ENCODE data around the gene TMC6. TPM values are rescaled to one million over a fixed set of nuclear protein-coding genes. Genes with fewer than 3 reads are reported as not detected.
"Not testable (repeated sequence)": the region's sequence is repeated elsewhere in the genome, so short reads cannot be mapped to it uniquely, and the experiment has no call there.

TMC6 gene
- total and polyA plus RNA-seq, 8 donors = 31.4 to 152 (median 42.8) TPM

GRCh38 chr17:78120537-78120936 lies 8.0 kb downstream of the TMC6 start:
- Histone ChIP-seq H3K36me3 (peaks cover 0 to 87% of the 10 kb centered on the region in 2 donors), H3K4me3 (no peak overlapping the region), H3K27me3 (no peaks in the 10 kb centered on the region), H3K27ac (no peak overlapping the region), H3K4me1 (peaks cover 0 to 56% of the 10 kb centered on the region in 2 donors), H3K9me3 (no peaks in the 10 kb centered on the region)
- TF ChIP-seq CTCF (IDR thresholded peaks at IDR 0.05) = no peak
- ATAC-seq (no peak), DNase-seq (no peak)
- intact Hi-C loops (cut with DNase I) = no loop called here

GRCh38 chr17:78118801-78119241 lies 9.7 kb downstream of the TMC6 start:
- TF ChIP-seq CTCF (IDR thresholded peaks at IDR 0.05) = no peak
- peaks cover 0 to 45% of the 10 kb centered on the region in 2 donors for H3K4me1 ChIP-seq
- intact Hi-C loops (cut with DNase I) = no loop called here
- H3K36me3 ChIP-seq = peaks cover 0 to 83% of the 10 kb centered on the region in 2 donors
- no peak overlapping the region for H3K27ac ChIP-seq
- no peaks in the 10 kb centered on the region for H3K9me3 ChIP-seq
- H3K27me3 ChIP-seq = no peaks in the 10 kb centered on the region
- no peak for ATAC-seq
- H3K4me3 ChIP-seq = no peak overlapping the region
- peak in 1 of 4 donors; percentile 60 for DNase-seq

- Histone ChIP-seq H3K27ac (peak overlapping the region in 1 of 2 donors; percentile 13), H3K4me3 (no peak overlapping the region), H3K27me3 (no peaks in the 10 kb centered on the region), H3K36me3 (peaks cover 0 to 83% of the 10 kb centered on the region in 2 donors), H3K4me1 (peaks cover 0 to 52% of the 10 kb centered on the region in 2 donors), H3K9me3 (no peaks in the 10 kb centered on the region)
- DNase-seq (peak in 1 of 4 donors; percentile 84), ATAC-seq (peak; percentile 6)
- intact Hi-C loops (cut with DNase I) = no loop called here
- TF ChIP-seq CTCF (IDR thresholded peaks at IDR 0.05) = peak in 1 of 2 donors; percentile 20
Measured at GRCh38 chr17:78117027-78117981, 11.3 kb downstream of the TMC6 start.

- no peak for ATAC-seq
- no peak for TF ChIP-seq CTCF (IDR thresholded peaks at IDR 0.05)
- H3K36me3 ChIP-seq = peaks cover 0 to 83% of the 10 kb centered on the region in 2 donors
- DNase-seq = no peak
- intact Hi-C loops (cut with DNase I) = no loop called here
- no peak overlapping the region for H3K4me3 ChIP-seq
- peaks cover 0 to 44% of the 10 kb centered on the region in 2 donors for H3K4me1 ChIP-seq
- H3K27ac ChIP-seq = no peak overlapping the region
- no peaks in the 10 kb centered on the region for H3K27me3 ChIP-seq
- no peaks in the 10 kb centered on the region for H3K9me3 ChIP-seq
Measured at GRCh38 chr17:78116411-78116810, 12.1 kb downstream of the TMC6 start.

- H3K27me3 ChIP-seq; intact Hi-C loops (cut with DNase I); H3K27ac ChIP-seq; ATAC-seq; H3K4me3 ChIP-seq; H3K9me3 ChIP-seq: not testable (repeated sequence)
- peaks cover 0 to 83% of the 10 kb centered on the region in 2 donors for H3K36me3 ChIP-seq
- DNase-seq = peak in 1 of 4 donors; percentile 76
- H3K4me1 ChIP-seq = peaks cover 0 to 38% of the 10 kb centered on the region in 2 donors
Measured at GRCh38 chr17:78115803-78116202, 12.8 kb downstream of the TMC6 start.

All from left lung (tissue), 10 donors.